HG03280 (cell line): ENCODE results near the gene SRP14.
"Not testable (repeated sequence)": the region's sequence is repeated elsewhere in the genome, so short reads cannot be mapped to it uniquely, and the experiment has no call there.

ENCODE experiments used
- ATAC-seq: cut with Tn5 transposase; IDR thresholded peaks from one replicate; pipeline ENCODE4 v1.9.1; 2021; ENCODE audit warnings: mild to moderate bottlenecking, moderate library complexity; ENCODE audit not compliant: unreplicated experiment

SRP14 gene

GRCh38 chr15:40051616-40052415, 12.8 kb upstream of the SRP14 start:
- ATAC-seq = no peak

- ATAC-seq = no peak
Measured at GRCh38 chr15:40050788-40051470, 11.9 kb upstream of the SRP14 start.

- no peak for ATAC-seq
Measured at GRCh38 chr15:40048926-40049475, 10.0 kb upstream of the SRP14 start.

GRCh38 chr15:40048211-40048792, 9.3 kb upstream of the SRP14 start:
- no peak for ATAC-seq

GRCh38 chr15:40047415-40048210, 8.6 kb upstream of the SRP14 start:
- ATAC-seq = peak; percentile 41

- no peak for ATAC-seq
Measured at GRCh38 chr15:40046721-40047414, 7.9 kb upstream of the SRP14 start.

GRCh38 chr15:40045572-40046217, 6.7 kb upstream of the SRP14 start:
- ATAC-seq = peak; percentile 21

GRCh38 chr15:40044717-40045571, 6.0 kb upstream of the SRP14 start:
- peak; percentile 71 for ATAC-seq

- no peak for ATAC-seq
Measured at GRCh38 chr15:40043927-40044716, 5.1 kb upstream of the SRP14 start.

GRCh38 chr15:40042791-40043320, 3.9 kb upstream of the SRP14 start:
- ATAC-seq = no peak

- no peak for ATAC-seq
Measured at GRCh38 chr15:40040770-40041169, 1.8 kb upstream of the SRP14 start.

GRCh38 chr15:40040293-40040635, 1.3 kb upstream of the SRP14 start:
- ATAC-seq = no peak

GRCh38 chr15:40038275-40038637, 725 bp downstream of the SRP14 start:
- no peak for ATAC-seq

GRCh38 chr15:40037721-40038120, 1.3 kb downstream of the SRP14 start:
- no peak for ATAC-seq

- not testable (repeated sequence) for ATAC-seq
Measured at GRCh38 chr15:40035182-40035581, 3.8 kb downstream of the SRP14 start.

GRCh38 chr15:40034186-40034946, 4.6 kb downstream of the SRP14 start:
- no peak for ATAC-seq

GRCh38 chr15:40032125-40032839, 6.7 kb downstream of the SRP14 start:
- no peak for ATAC-seq
